K562 (cell line): ENCODE data around the gene CD79A. TPM values are rescaled to one million over a fixed set of nuclear protein-coding genes. Genes with fewer than 3 reads are reported as not detected.
A peak's percentile ranks its signal among the peaks of the same experiment; 100 is the strongest.

Experiments
- ATAC-seq: fragments of 200-7000 bp; cut with Tn5 transposase; 3 replicates; pipeline ENCODE4 v1.9.1; 2020; ENCODE audit warnings: moderate library complexity
- BruUV-seq: library from RNA; stranded (reverse); fragments of 400-500 nt; replicated peaks from 2 replicates; lab custom pipeline; 2021; lab: Mats Ljungman, UMichigan
- CTCF ChIA-PET: fragments of 300-600 bp; formaldehyde crosslinking; extraction: SDS; loops from one replicate; lab custom pipeline; 2021; ENCODE audit warnings: low intra/inter-chr PET ratio; lab: Yijun Ruan, JAX
- POLR2A ChIA-PET: fragments of 300-600, 350-650 bp; sonication (Branson Sonifier 250); formaldehyde crosslinking; extraction: SDS; loops from one replicate; lab custom pipeline; 2021; ENCODE audit warnings: antibody characterized with exemption, inconsistent platforms; lab: Yijun Ruan, JAX
- DNase-seq, 4 experiments: peaks; one replicate each; pipeline versions ENCODE4 v3.0.0 to v3.0.0-alpha.2; 2011 to 2018; ENCODE audit warnings: low spot score in 3 of 4, mixed read lengths in 3 of 4; ENCODE audit errors: extremely low read depth in 1 of 4
- FAIRE-seq: peaks from 2 replicates; lab custom pipeline; 2011; peaks lifted over from hg19 to GRCh38; lab: Jason Lieb, UNC
- H2AFZ ChIP-seq: 2 replicates; pipeline ENCODE4 v1.6.0; 2011; ENCODE audit warnings: low read depth, low read length, control low read depth, inconsistent platforms
- H3K27ac ChIP-seq: fragments of 200-600 bp; 3 replicates; pipeline ENCODE4 v1.8.0; 2011; ENCODE audit warnings: low read depth, mild to moderate bottlenecking, control low read depth, inconsistent platforms, low read length, moderate library complexity, mixed read lengths; ENCODE audit errors: extremely low read depth
- H3K27me3 ChIP-seq, 2 experiments: fragments of 300-600 bp in 1 of 2; 2 replicates in 1 of 2; 3 replicates in 1 of 2; pipeline versions ENCODE4 v1.6.0 to v1.8.0; 2011; ENCODE audit warnings: inconsistent platforms in 2 of 2, low read length in 2 of 2, mild to moderate bottlenecking in 1 of 2, mixed read lengths in 1 of 2, moderate library complexity in 1 of 2; ENCODE audit not compliant: control insufficient read depth in 2 of 2, insufficient read depth in 2 of 2
- H3K36me3 ChIP-seq: fragments of 300-600 bp; 3 replicates; pipeline ENCODE4 v1.8.0; 2011; ENCODE audit warnings: mild to moderate bottlenecking, low read length, inconsistent platforms; ENCODE audit not compliant: control insufficient read depth, insufficient read depth
- H3K4me1 ChIP-seq, 2 experiments: fragments of 200-600 bp in 1 of 2; replicated peaks in 1 of 2; 2 replicates in 1 of 2; 3 replicates in 1 of 2; pipeline versions ENCODE4 v1.5.1 to v1.8.0; 2011; ENCODE audit warnings: inconsistent platforms in 2 of 2, low read length in 2 of 2, mild to moderate bottlenecking in 1 of 2, mixed read lengths in 1 of 2, moderate library complexity in 1 of 2; ENCODE audit not compliant: control insufficient read depth in 2 of 2, insufficient read depth in 2 of 2
- H3K4me2 ChIP-seq: 2 replicates; pipeline ENCODE4 v1.6.1; 2011; ENCODE audit warnings: low read length, control low read depth, inconsistent platforms, mixed read lengths; ENCODE audit not compliant: insufficient read depth
- H3K4me3 ChIP-seq: fragments of 200-600 bp; sonication (generic), shearing (Covaris generic); 2 replicates; pipeline ENCODE4 v1.5.1; 2016; ENCODE audit warnings: control low read depth, inconsistent platforms
- H3K79me2 ChIP-seq: fragments of 200-600 bp; 3 replicates; pipeline ENCODE4 v1.8.0; 2011; ENCODE audit warnings: low read length, inconsistent platforms; ENCODE audit not compliant: control insufficient read depth, insufficient read depth
- H3K9ac ChIP-seq, 2 experiments: 2 replicates each; pipeline versions ENCODE4 v1.6.0 to v1.6.1; 2011; ENCODE audit warnings: low read depth in 2 of 2, low read length in 2 of 2, control low read depth in 1 of 2, inconsistent platforms in 1 of 2, mild to moderate bottlenecking in 1 of 2, mixed read lengths in 1 of 2; ENCODE audit not compliant: insufficient read depth in 1 of 2
- H3K9me1 ChIP-seq: one replicate; pipeline ENCODE4 v1.6.0; 2011; ENCODE audit warnings: inconsistent platforms, mild to moderate bottlenecking, low read length, moderate library complexity; ENCODE audit not compliant: control insufficient read depth, insufficient read depth
- H3K9me3 ChIP-seq: replicated peaks from 2 replicates; pipeline ENCODE4 v1.5.1; 2011; ENCODE audit warnings: low read depth, low read length, inconsistent platforms; ENCODE audit not compliant: control insufficient read depth, insufficient read depth
- H4K20me1 ChIP-seq: replicated peaks from 2 replicates; pipeline ENCODE4 v1.6.1; 2011; ENCODE audit warnings: low read length, inconsistent platforms, mixed read lengths; ENCODE audit not compliant: control insufficient read depth, insufficient read depth
- BRD4 ChIP-seq: fragments of 200-600 bp; sonication (generic); IDR thresholded peaks from 2 replicates; pipeline ENCODE4 v1.6.1; 2017; ENCODE audit warnings: inconsistent platforms
- CAMTA2 ChIP-seq: fragments of 250-450 bp; sonication (Bioruptor Pico); conservative IDR thresholded peaks from 2 replicates; pipeline ENCODE4 v1.5.1; 2022
- CBX8 ChIP-seq: fragments of 200-600 bp; sonication (generic); IDR thresholded peaks from 2 replicates; pipeline ENCODE4 v1.6.1; 2012; ENCODE audit warnings: borderline replicate concordance, mixed run types, low read depth, mild to moderate bottlenecking, moderate library complexity, mixed read lengths, low read length, control low read depth, inconsistent platforms; ENCODE audit not compliant: poor library complexity, severe bottlenecking; ENCODE audit errors: extremely low read depth
- FOXK2 ChIP-seq, 2 experiments: fragments of 450-650 bp; IDR thresholded peaks in 1 of 2; conservative IDR thresholded peaks in 1 of 2; 2 replicates each; pipeline ENCODE4 v1.6.1; 2016; ENCODE audit warnings: low read depth in 2 of 2, mild to moderate bottlenecking in 1 of 2
- KAT7 ChIP-seq: sonication (generic); formaldehyde crosslinking; IDR thresholded peaks from 2 replicates; pipeline ENCODE4 v1.8.0; 2022; ENCODE audit warnings: missing genetic modification reagents, mild to moderate bottlenecking, borderline replicate concordance
- NCOR1 ChIP-seq: fragments of 450-650 bp; IDR thresholded peaks from 2 replicates; pipeline ENCODE4 v1.6.1; 2016; ENCODE audit warnings: mild to moderate bottlenecking, moderate library complexity
- NR3C1 ChIP-seq: sonication (generic); formaldehyde crosslinking; IDR thresholded peaks from 2 replicates; pipeline ENCODE4 v1.8.1; 2022; ENCODE audit warnings: missing genetic modification reagents
- OTX1 ChIP-seq: fragments of 450-650 bp; formaldehyde crosslinking; IDR thresholded peaks from 2 replicates; pipeline ENCODE4 v1.4.0; 2022; ENCODE audit warnings: mild to moderate bottlenecking
- POLR2AphosphoS2 ChIP-seq: IDR thresholded peaks from 2 replicates; pipeline ENCODE4 v1.6.1; 2012; ENCODE audit warnings: low read length, improper control_type of control experiment
- SRF ChIP-seq, 2 experiments: fragments of 250-450, 450-650 bp in 1 of 2; sonication (Bioruptor Pico) in 1 of 2; sonication (generic) in 1 of 2; formaldehyde crosslinking; IDR thresholded peaks; 2 replicates each; pipeline versions ENCODE4 v1.5.0 to v1.5.1; 2020 to 2022; ENCODE audit warnings: mild to moderate bottlenecking in 1 of 2, missing genetic modification reagents in 1 of 2
- TEAD2 ChIP-seq: fragments of 450-650 bp; IDR thresholded peaks from 2 replicates; pipeline ENCODE4 v1.6.1; 2016; ENCODE audit warnings: missing genetic modification characterization, control low read depth, missing compliant biosample characterization
- ZNF12 ChIP-seq: sonication (generic); formaldehyde crosslinking; IDR thresholded peaks from 2 replicates; pipeline ENCODE4 v1.4.0; 2020; ENCODE audit warnings: mild to moderate bottlenecking, missing genetic modification reagents
- ZNF143 ChIP-seq: sonication (generic); formaldehyde crosslinking; IDR thresholded peaks from 2 replicates; pipeline ENCODE4 v1.9.0; 2022; ENCODE audit warnings: mild to moderate bottlenecking, missing genetic modification reagents
- ZNF311 ChIP-seq: fragments of 250-450 bp; sonication (Bioruptor Pico); IDR thresholded peaks from 2 replicates; pipeline ENCODE4 v1.4.0; 2020; ENCODE audit warnings: mild to moderate bottlenecking, moderate library complexity
- ZNF584 ChIP-seq: fragments of 200-800 bp; sonication (Bioruptor generic); IDR thresholded peaks from 2 replicates; pipeline ENCODE4 v1.6.1; 2016; ENCODE audit warnings: low read depth, mild to moderate bottlenecking, missing genetic modification characterization, missing compliant biosample characterization
- WGBS: fragments of 100-300 bp; shearing (Covaris generic); methylation state at CpG from one replicate; pipeline ENCODE4 v1.1.6; 2016; ENCODE audit warnings: low coverage, mixed read lengths; ENCODE audit not compliant: insufficient coverage; ENCODE audit errors: missing lambda C conversion rate; 5-methylcytosine and 5-hydroxymethylcytosine counted together
- in situ Hi-C: fragments of 300-500 bp; cut with MboI; formaldehyde crosslinking; loops from 4 replicates; pipeline ENCODE4 v1.15.0; 2018; ENCODE audit warnings: inconsistent platforms, mixed read lengths
- intact Hi-C: fragments of 100-400 bp; cut with micrococcal nuclease; formaldehyde crosslinking; loops from 2 replicates; pipeline ENCODE4 v1.14.2; 2022
- polyA plus RNA-seq, 8 experiments: library from polyadenylated mRNA; depleted of rRNA in 4 of 8; stranded (reverse) in 5 of 8; unstranded in 3 of 8; fragments of >200 nt; fragmentation: Nextera tagmentation in 2 of 8; fragmentation: Illumina TruSeq in 1 of 8; extraction: Ambion mirVana in 2 of 8; extraction: Trizol in 1 of 8; gene quantifications; 2 replicates each; pipeline versions ENCODE4 v1.2.1 to v1.2.3, GENCODE V29; 2011 to 2014; ENCODE audit warnings: inconsistent platforms in 1 of 8, missing spikeins in 1 of 8
- total RNA-seq, 7 experiments: library from RNA; depleted of rRNA in 6 of 7; stranded (reverse); fragments of >200 nt in 6 of 7; fragmentation: Illumina TruSeq in 2 of 7; extraction: Trizol in 2 of 7; gene quantifications; 2 replicates each; pipeline versions ENCODE4 v1.2.1 to v1.2.3, GENCODE V29; 2011 to 2021; ENCODE audit warnings: low replicate concordance in 1 of 7
- TF ChIP-seq, protein P1 (sequence below): fragments of 200-800 bp; sonication (Bioruptor generic); IDR thresholded peaks from 2 replicates; pipeline ENCODE4 v1.6.1; 2016; ENCODE audit warnings: missing genetic modification characterization, missing compliant biosample characterization

CD79A gene
- total and polyA plus RNA-seq, 9 of the 15 experiments (the other 6 are each of a cell fraction or from before 2014, with no cell fraction given), result 0.04 to 0.72 (median 0.17) TPM; not detected in 3

DNA sequence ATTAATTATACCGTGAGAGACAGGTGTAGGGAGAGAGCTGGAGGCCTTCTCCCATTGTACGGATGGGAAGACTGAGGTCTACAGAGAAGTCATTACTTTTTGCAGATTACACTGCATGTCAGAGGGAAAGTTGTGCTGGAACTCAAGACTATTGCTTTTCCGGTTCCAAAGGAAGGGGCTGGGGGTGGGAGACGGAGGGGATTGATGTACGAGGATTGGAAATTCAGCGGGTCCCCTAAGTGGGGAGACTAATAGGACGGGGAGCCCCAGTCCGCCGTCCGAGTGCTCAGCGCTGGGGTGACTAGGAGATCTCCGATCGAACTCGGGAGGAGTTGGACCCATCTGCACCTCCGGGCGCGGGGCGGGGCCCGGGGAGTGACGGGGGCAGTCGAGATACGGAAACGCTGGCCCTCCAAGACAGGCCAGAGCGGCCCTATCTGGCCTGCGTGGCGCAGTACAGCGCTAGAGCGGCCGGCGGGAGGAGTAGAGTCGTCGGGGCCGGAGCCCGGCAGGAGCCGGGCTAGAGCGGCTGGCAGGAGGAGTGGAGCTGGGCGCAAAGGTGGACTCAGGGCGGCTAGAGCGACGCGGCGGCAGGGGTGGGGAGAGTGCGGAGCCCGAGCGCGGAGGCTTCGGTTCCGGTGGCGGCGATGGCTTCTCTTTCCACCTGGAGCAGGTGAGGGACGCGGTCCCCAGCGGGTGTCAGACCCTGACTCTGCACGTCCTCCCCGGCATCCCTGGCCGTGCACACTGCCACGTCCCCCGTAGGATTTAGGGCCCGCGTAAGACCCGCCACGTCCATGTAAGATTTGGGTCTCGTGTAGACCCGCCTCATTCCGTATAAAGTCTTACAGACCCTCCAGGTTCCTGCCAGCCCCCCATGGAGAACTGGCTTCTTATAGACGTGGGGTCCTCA is 7.0 kb downstream of the CD79A start:
- FAIRE-seq (peak; percentile 97), DNase-seq (peak; percentile 92 to 98 (median 94)), ATAC-seq (peak; percentile 97)
- POLR2A ChIA-PET, result interaction anchor here (0.6 to 1.8 kb wide), 6 partner anchors 11 to 75 kb away, joined by 3 to 9 read pairs (median 4); partner anchors contain the start of genes RABAC1 and RPS19
- no peaks in the 10 kb centered on the region for H3K27me3 ChIP-seq
- no peaks in the 10 kb centered on the region for H3K9me3 ChIP-seq
- H3K9ac ChIP-seq, result peak overlapping the region; percentile 79 to 100
- H3K4me1 ChIP-seq, result peaks cover 22 to 61% of the 10 kb centered on the region in 2 experiments; a peak in 4 of 5 replicates
- intact Hi-C loops, result no loop called here
- H3K4me3 ChIP-seq, result peak overlapping the region; percentile 70
- H3K4me2 ChIP-seq, result peak overlapping the region; percentile 89
- peak overlapping the region; percentile 78 for H3K27ac ChIP-seq
- peaks cover 25% of the 10 kb centered on the region; the same call in 1 of the 3 replicates for H3K36me3 ChIP-seq
- under 1% methylated on average over 55 of the region's 66 CpGs for WGBS
- BruUV-seq, result TSS peak; percentile 95
- peaks cover 40% of the 10 kb centered on the region for H3K79me2 ChIP-seq
- in situ Hi-C loops, result no loop called here
- no peaks in the 10 kb centered on the region for H3K9me1 ChIP-seq
- CTCF ChIA-PET, result no interaction called here
- 0 out of 2 replicates have a peak, but pooled peaks cover 7% of the 10 kb centered on the region for H4K20me1 ChIP-seq
- H2AFZ ChIP-seq, result peak overlapping the region; percentile 77
- no peak for TF ChIP-seq POLR2AphosphoS2
- peak; percentile 60; the same call in 1 of the 2 replicates for TF ChIP-seq OTX1 (CRISPR knock-in tag)
- TF ChIP-seq TEAD2 (tag), result no peak
- 0 out of 2 replicates have a peak, but pooled peaks have one; percentile 38 for TF ChIP-seq CAMTA2 (CRISPR knock-in tag)
- TF ChIP-seq FOXK2 (conservative IDR thresholded peaks at IDR 0.05 in 1 of 2, IDR thresholded peaks at IDR 0.05 in 1 of 2; ENCODE audit: low read depth in 2 of 2), result 0 out of 4 replicates have a peak, but pooled peaks of 1 of the 2 experiments have one; percentile 55
- no peak for TF ChIP-seq NR3C1 (CRISPR knock-in tag)
- TF ChIP-seq ZNF584 (CRISPR knock-in tag), result no peak
- TF ChIP-seq ZNF12 (CRISPR knock-in tag), result 0 out of 2 replicates have a peak, but pooled peaks have one; percentile 22
- peak; percentile 54 for TF ChIP-seq NCOR1
- 0 out of 2 replicates have a peak, but pooled peaks have one; percentile 32 for TF ChIP-seq BRD4
- TF ChIP-seq, protein P1, sequence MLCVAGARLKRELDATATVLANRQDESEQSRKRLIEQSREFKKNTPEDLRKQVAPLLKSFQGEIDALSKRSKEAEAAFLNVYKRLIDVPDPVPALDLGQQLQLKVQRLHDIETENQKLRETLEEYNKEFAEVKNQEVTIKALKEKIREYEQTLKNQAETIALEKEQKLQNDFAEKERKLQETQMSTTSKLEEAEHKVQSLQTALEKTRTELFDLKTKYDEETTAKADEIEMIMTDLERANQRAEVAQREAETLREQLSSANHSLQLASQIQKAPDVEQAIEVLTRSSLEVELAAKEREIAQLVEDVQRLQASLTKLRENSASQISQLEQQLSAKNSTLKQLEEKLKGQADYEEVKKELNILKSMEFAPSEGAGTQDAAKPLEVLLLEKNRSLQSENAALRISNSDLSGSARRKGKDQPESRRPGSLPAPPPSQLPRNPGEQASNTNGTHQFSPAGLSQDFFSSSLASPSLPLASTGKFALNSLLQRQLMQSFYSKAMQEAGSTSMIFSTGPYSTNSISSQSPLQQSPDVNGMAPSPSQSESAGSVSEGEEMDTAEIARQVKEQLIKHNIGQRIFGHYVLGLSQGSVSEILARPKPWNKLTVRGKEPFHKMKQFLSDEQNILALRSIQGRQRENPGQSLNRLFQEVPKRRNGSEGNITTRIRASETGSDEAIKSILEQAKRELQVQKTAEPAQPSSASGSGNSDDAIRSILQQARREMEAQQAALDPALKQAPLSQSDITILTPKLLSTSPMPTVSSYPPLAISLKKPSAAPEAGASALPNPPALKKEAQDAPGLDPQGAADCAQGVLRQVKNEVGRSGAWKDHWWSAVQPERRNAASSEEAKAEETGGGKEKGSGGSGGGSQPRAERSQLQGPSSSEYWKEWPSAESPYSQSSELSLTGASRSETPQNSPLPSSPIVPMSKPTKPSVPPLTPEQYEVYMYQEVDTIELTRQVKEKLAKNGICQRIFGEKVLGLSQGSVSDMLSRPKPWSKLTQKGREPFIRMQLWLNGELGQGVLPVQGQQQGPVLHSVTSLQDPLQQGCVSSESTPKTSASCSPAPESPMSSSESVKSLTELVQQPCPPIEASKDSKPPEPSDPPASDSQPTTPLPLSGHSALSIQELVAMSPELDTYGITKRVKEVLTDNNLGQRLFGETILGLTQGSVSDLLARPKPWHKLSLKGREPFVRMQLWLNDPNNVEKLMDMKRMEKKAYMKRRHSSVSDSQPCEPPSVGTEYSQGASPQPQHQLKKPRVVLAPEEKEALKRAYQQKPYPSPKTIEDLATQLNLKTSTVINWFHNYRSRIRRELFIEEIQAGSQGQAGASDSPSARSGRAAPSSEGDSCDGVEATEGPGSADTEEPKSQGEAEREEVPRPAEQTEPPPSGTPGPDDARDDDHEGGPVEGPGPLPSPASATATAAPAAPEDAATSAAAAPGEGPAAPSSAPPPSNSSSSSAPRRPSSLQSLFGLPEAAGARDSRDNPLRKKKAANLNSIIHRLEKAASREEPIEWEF, result no peak; the same call in 1 of the 2 replicates
- peak in 1 of 2 experiments; percentile 40; a peak in 1 of 4 replicates for TF ChIP-seq SRF (CRISPR knock-in tag; IDR thresholded peaks at IDR 0.05)
- TF ChIP-seq CBX8, result no peak
- no peak for TF ChIP-seq ZNF143
- TF ChIP-seq ZNF311, result no peak
- peak; percentile 15; the same call in 1 of the 2 replicates for TF ChIP-seq KAT7 (CRISPR knock-in tag)
